ENCODE measurements around the gene MGP. TPM values are rescaled to one million over a fixed set of nuclear protein-coding genes. Genes with fewer than 3 reads are reported as not detected.

Gene MGP
- total and polyA plus RNA-seq, 2 of the 4 experiments (the other 2 are of a cell fraction) = 1.4 to 2.7 TPM

- intact Hi-C loops (cut with micrococcal nuclease) (no loop called here), in situ Hi-C loops (cut with MboI; ENCODE audit: low sequenced_read_pairs) (no loop called here), dilution Hi-C loops (cut with HindIII; ENCODE audit: low sequenced_read_pairs, unreplicated experiment) (no loop called here)
- Histone ChIP-seq H2BK15ac (ENCODE audit: low read depth, low read length) (no peak overlapping the region), H3K4me2 (ENCODE audit: low read depth, low read length) (peak overlapping the region; percentile 59), H2AFZ (replicated peaks; ENCODE audit: low read length, poor library complexity) (peak overlapping the region; percentile 49), H3K14ac (replicated peaks; ENCODE audit: low read depth, low read length) (no peak overlapping the region), H3K4me1 (ENCODE audit: control insufficient read depth, insufficient read depth, low read length) (peaks cover 8% of the 10 kb centered on the region; the same call in 1 of the 2 replicates), H3K9me1 (ENCODE audit: insufficient read depth, low read length) (no peaks in the 10 kb centered on the region), H3K56ac (ENCODE audit: extremely low read depth, insufficient read depth, low read length) (no peak overlapping the region), H4K5ac (ENCODE audit: low read depth, low read length) (no peak overlapping the region), H4K91ac (ENCODE audit: insufficient read depth, low read depth, low read length) (no peak overlapping the region), H3K27me3 (ENCODE audit: control insufficient read depth, insufficient read depth, low read length) (peaks cover 8% of the 10 kb centered on the region), H3K27ac (ENCODE audit: insufficient read depth, low read length) (no peak overlapping the region), H3K23ac (ENCODE audit: low read depth, low read length) (no peak overlapping the region), H2BK120ac (ENCODE audit: low read depth, low read length) (no peak overlapping the region), H3K79me1 (ENCODE audit: low read depth in 1 of 2, low read length in 2 of 2) (no peaks in the 10 kb centered on the region), H3K9ac (ENCODE audit: low read depth, low read length) (no peak overlapping the region), H4K8ac (ENCODE audit: low read depth in 2 of 2, low read length in 2 of 2) (no peak overlapping the region), H4K20me1 (ENCODE audit: insufficient read depth, low read length) (no peaks in the 10 kb centered on the region), H2BK20ac (ENCODE audit: low read depth, low read length) (no peak overlapping the region), H2BK5ac (ENCODE audit: low read depth, low read length, poor library complexity, severe bottlenecking) (no peak overlapping the region), H3K36me3 (ENCODE audit: control insufficient read depth, insufficient read depth, low read length) (no peaks in the 10 kb centered on the region), H2AK9ac (replicated peaks; ENCODE audit: low read depth, low read length, poor library complexity) (no peak overlapping the region), H2AK5ac (ENCODE audit: low read depth, low read length) (no peak overlapping the region), H3K4me3 (ENCODE audit: insufficient read depth, low read depth, low read length) (no peak overlapping the region), H3K9me3 (ENCODE audit: control insufficient read depth, insufficient read depth, low read length) (no peaks in the 10 kb centered on the region), H3K4ac (ENCODE audit: low read depth, low read length) (no peak overlapping the region), H3K18ac (ENCODE audit: low read depth, low read length) (no peak overlapping the region)
- no TSS peak for BruUV-seq (replicated peaks)
- ATAC-seq (ENCODE audit: low read depth) (peak; percentile 66), DNase-seq (peak; percentile 72)
- WGBS, 2 experiments (ENCODE audit: extremely low coverage in 2 of 2, insufficient read length in 1 of 2) = no CpG with 5 or more reads among the region's 5 CpGs
- ChIA-PET CTCF (no interaction called here), POLR2A (ENCODE audit: unreplicated experiment) (no interaction called here)
- TF ChIP-seq ELK1 (IDR thresholded peaks at IDR 0.05; ENCODE audit: borderline replicate concordance, low read depth, low read length) (no peak), RFX5 (IDR thresholded peaks at IDR 0.05; ENCODE audit: low read depth, low read length) (no peak), BHLHE40 (IDR thresholded peaks at IDR 0.05; ENCODE audit: low read depth, low read length) (no peak), CTCF (conservative IDR thresholded peaks at IDR 0.05; ENCODE audit: low read depth, low read length) (no peak), NFE2L2 (IDR thresholded peaks at IDR 0.05; ENCODE audit: low read depth, low read length) (no peak), MAZ (IDR thresholded peaks at IDR 0.05; ENCODE audit: borderline replicate concordance, low read depth, low read length) (no peak), MXI1 (IDR thresholded peaks at IDR 0.05; ENCODE audit: borderline replicate concordance, low read depth, low read length) (no peak)
Measured at GRCh38 chr12:14884458-14884878, 1.2 kb downstream of the MGP start.

Measured in IMR-90 (cell line).